A549 (cell line): Measurements from ENCODE around the gene CENPB. TPM values are rescaled to one million over a fixed set of nuclear protein-coding genes. Genes with fewer than 3 reads are reported as not detected.

Source experiments
- ATAC-seq, 2 experiments: fragments of 200-7000 bp in 1 of 2; fragments of >200 bp in 1 of 2; cut with Nextera tagmentation in 1 of 2; cut with Tn5 transposase in 1 of 2; 3 replicates each; pipeline versions ENCODE4 v1.8.0 to v1.9.1; 2018 to 2020; ENCODE audit warnings: mild to moderate bottlenecking in 1 of 2, moderate library complexity in 1 of 2
- CTCF ChIA-PET: fragments of 300-600 bp; sonication (Branson Sonifier 250); formaldehyde crosslinking; extraction: SDS; loops from one replicate; lab custom pipeline; 2021; ENCODE audit warnings: antibody characterized with exemption, inconsistent platforms; lab: Yijun Ruan, JAX
- POLR2A ChIA-PET: fragments of 350-600 bp; formaldehyde crosslinking; extraction: SDS; loops from one replicate; lab custom pipeline; 2021; ENCODE audit warnings: antibody characterized with exemption, inconsistent platforms; lab: Yijun Ruan, JAX
- DNase-seq, 2 experiments: peaks; one replicate each; pipeline versions ENCODE4 v3.0.0 to v3.0.0-alpha.2; 2011 to 2016; ENCODE audit warnings: low read depth in 1 of 2, low spot score in 1 of 2
- FAIRE-seq: peaks from 2 replicates; lab custom pipeline; 2011; peaks lifted over from hg19 to GRCh38; lab: Jason Lieb, UNC
- H3K27ac ChIP-seq, 2 experiments: fragments of >200 bp; sonication (Bioruptor Twin); formaldehyde crosslinking; 3 replicates each; pipeline ENCODE4 v1.5.1; 2016 to 2017
- H3K4me1 ChIP-seq: fragments of >200 bp; sonication (Bioruptor Twin); formaldehyde crosslinking; 3 replicates; pipeline ENCODE4 v1.6.1; 2016
- H3K4me2 ChIP-seq: fragments of >200 bp; sonication (Bioruptor Twin); formaldehyde crosslinking; 3 replicates; pipeline ENCODE4 v1.6.1; 2016
- H3K4me3 ChIP-seq: fragments of >200 bp; sonication (Bioruptor Twin); formaldehyde crosslinking; 3 replicates; pipeline ENCODE4 v1.5.1; 2016
- H3K9me3 ChIP-seq: fragments of >200 bp; sonication (Bioruptor Twin); formaldehyde crosslinking; 3 replicates; pipeline ENCODE4 v1.6.1; 2016
- ATOH8 ChIP-seq: fragments of 250-450 bp; sonication (Bioruptor Pico); IDR thresholded peaks from 2 replicates; pipeline ENCODE4 v1.5.0; 2020; ENCODE audit warnings: low read depth, mild to moderate bottlenecking, moderate library complexity
- BHLHE40 ChIP-seq: IDR thresholded peaks from 2 replicates; pipeline ENCODE4 v1.6.1; 2012; ENCODE audit warnings: low read depth, low read length, inconsistent platforms
- CBX2 ChIP-seq: fragments of 200-600 bp; sonication (generic); IDR thresholded peaks from 2 replicates; pipeline ENCODE4 v1.6.1; 2016; ENCODE audit warnings: low read depth, mild to moderate bottlenecking, borderline replicate concordance
- CBX8 ChIP-seq: fragments of 200-600 bp; sonication (generic); IDR thresholded peaks from 2 replicates; pipeline ENCODE4 v1.6.1; 2016
- CEBPB ChIP-seq, 2 experiments: fragments of >200 bp in 1 of 2; sonication (Bioruptor Twin) in 1 of 2; formaldehyde crosslinking in 1 of 2; IDR thresholded peaks; 2 replicates each; pipeline ENCODE4 v1.6.1; 2012 to 2016
- CHD2 ChIP-seq: fragments of 150-350 bp; IDR thresholded peaks from 2 replicates; pipeline ENCODE4 v1.6.1; 2014; ENCODE audit warnings: low read length; ENCODE audit not compliant: partially characterized antibody
- E2F6 ChIP-seq: IDR thresholded peaks from 2 replicates; pipeline ENCODE4 v1.6.1; 2012; ENCODE audit warnings: low read depth, borderline replicate concordance
- EHMT2 ChIP-seq: fragments of 200-600 bp; sonication (generic); IDR thresholded peaks from 2 replicates; pipeline ENCODE4 v1.6.1; 2016; ENCODE audit warnings: antibody characterized with exemption, low read depth, mild to moderate bottlenecking, moderate library complexity
- ELK1 ChIP-seq: fragments of 150-350 bp; IDR thresholded peaks from 2 replicates; pipeline ENCODE4 v1.6.1; 2014; ENCODE audit warnings: low read depth, mild to moderate bottlenecking, low read length
- EP300 ChIP-seq, 2 experiments: fragments of >200 bp; sonication (Bioruptor Twin); formaldehyde crosslinking; IDR thresholded peaks; 2 replicates in 1 of 2; 3 replicates in 1 of 2; pipeline ENCODE4 v1.6.1; 2016 to 2017
- ESRRA ChIP-seq: fragments of 150-350 bp; IDR thresholded peaks from 2 replicates; pipeline ENCODE4 v1.6.1; 2014; ENCODE audit warnings: mild to moderate bottlenecking, low read length, borderline replicate concordance
- FOSL2 ChIP-seq, 2 experiments: fragments of 450-650 bp in 1 of 2; fragments of >200 bp in 1 of 2; sonication (Bioruptor Twin) in 1 of 2; formaldehyde crosslinking; IDR thresholded peaks; 2 replicates each; pipeline versions ENCODE4 v1.5.0 to v1.6.1; 2016 to 2020; ENCODE audit warnings: mild to moderate bottlenecking in 1 of 2, moderate library complexity in 1 of 2
- FOXS1 ChIP-seq: fragments of 250-450 bp; sonication (Bioruptor Pico); IDR thresholded peaks from 2 replicates; pipeline ENCODE4 v1.5.0; 2020; ENCODE audit warnings: mild to moderate bottlenecking, moderate library complexity
- GATA3 ChIP-seq: IDR thresholded peaks from 2 replicates; pipeline ENCODE4 v1.6.1; 2012; ENCODE audit warnings: borderline replicate concordance
- HMGXB4 ChIP-seq: fragments of 250-450 bp; sonication (Bioruptor Pico); IDR thresholded peaks from 2 replicates; pipeline ENCODE4 v1.5.0; 2021; ENCODE audit warnings: mild to moderate bottlenecking, moderate library complexity, borderline replicate concordance
- HOXA7 ChIP-seq: fragments of 250-450 bp; sonication (Bioruptor Pico); IDR thresholded peaks from 2 replicates; pipeline ENCODE4 v1.5.0; 2020; ENCODE audit warnings: mild to moderate bottlenecking, moderate library complexity
- HOXB13 ChIP-seq: fragments of 250-450 bp; sonication (Bioruptor Pico); IDR thresholded peaks from 2 replicates; pipeline ENCODE4 v1.5.0; 2020; ENCODE audit warnings: low read depth, mild to moderate bottlenecking, moderate library complexity
- HOXB5 ChIP-seq: fragments of 250-450 bp; sonication (Bioruptor Pico); IDR thresholded peaks from 2 replicates; pipeline ENCODE4 v1.5.0; 2020; ENCODE audit warnings: mild to moderate bottlenecking, moderate library complexity
- JUN ChIP-seq, 2 experiments: fragments of >200 bp; sonication (Bioruptor Twin); formaldehyde crosslinking; IDR thresholded peaks; 2 replicates in 1 of 2; 3 replicates in 1 of 2; pipeline ENCODE4 v1.6.1; 2016 to 2017
- MAFK ChIP-seq: fragments of 450-650 bp; IDR thresholded peaks from 2 replicates; pipeline ENCODE4 v1.6.1; 2014; ENCODE audit not compliant: partially characterized antibody
- MYC ChIP-seq: IDR thresholded peaks from 2 replicates; pipeline ENCODE4 v1.6.1; 2012; ENCODE audit warnings: mild to moderate bottlenecking, inconsistent platforms, low read length, improper control_type of control experiment, borderline replicate concordance
- NPAS2 ChIP-seq: fragments of 250-450 bp; sonication (Bioruptor Pico); IDR thresholded peaks from 2 replicates; pipeline ENCODE4 v1.8.0; 2022; ENCODE audit warnings: mild to moderate bottlenecking, moderate library complexity, borderline replicate concordance
- PHF8 ChIP-seq: fragments of 200-600 bp; sonication (generic); IDR thresholded peaks from 2 replicates; pipeline ENCODE4 v1.6.1; 2016; ENCODE audit warnings: low read depth, mild to moderate bottlenecking, antibody characterized with exemption, moderate library complexity, borderline replicate concordance
- POLR2A ChIP-seq: IDR thresholded peaks from 2 replicates; pipeline ENCODE4 v1.6.1; 2012; ENCODE audit warnings: mild to moderate bottlenecking, low read length
- RFX5 ChIP-seq: fragments of 450-650 bp; IDR thresholded peaks from 2 replicates; pipeline ENCODE4 v1.7.1; 2014; ENCODE audit warnings: antibody characterized with exemption, mild to moderate bottlenecking, moderate library complexity
- SREBF2 ChIP-seq: fragments of 450-650 bp; IDR thresholded peaks from 2 replicates; pipeline ENCODE4 v1.6.1; 2014; ENCODE audit warnings: mild to moderate bottlenecking, moderate library complexity
- TP53 ChIP-seq: fragments of 250-450 bp; sonication (Bioruptor Pico); IDR thresholded peaks from 2 replicates; pipeline ENCODE4 v1.5.0; 2021; ENCODE audit warnings: mild to moderate bottlenecking, moderate library complexity
- ZSCAN20 ChIP-seq: fragments of 250-450 bp; sonication (Bioruptor Pico); IDR thresholded peaks from 2 replicates; pipeline ENCODE4 v1.8.0; 2022; ENCODE audit warnings: mild to moderate bottlenecking, moderate library complexity
- WGBS: methylation state at CpG from one replicate; pipeline ENCODE4 v1.1.6; 2017; ENCODE audit errors: missing lambda C conversion rate; 5-methylcytosine and 5-hydroxymethylcytosine counted together
- polyA plus RNA-seq, 4 experiments: library from polyadenylated mRNA; depleted of rRNA in 3 of 4; stranded (reverse); fragments of >200 nt; fragmentation: RNase III in 1 of 4; extraction: RNeasy Plus Mini Kit Qiagen cat#74134 plus additional on column Dnase treatment in 1 of 4; gene quantifications; 2 replicates in 3 of 4; 3 replicates in 1 of 4; pipeline ENCODE4 v1.2.3, GENCODE V29; 2011 to 2017
- TF ChIP-seq, protein P1 (sequence below): fragments of 450-650 bp; IDR thresholded peaks from 2 replicates; pipeline ENCODE4 v1.6.1; 2014; ENCODE audit warnings: antibody characterized with exemption
- TF ChIP-seq, protein P2 (sequence below): fragments of 200-600 bp; sonication (generic); IDR thresholded peaks from 2 replicates; pipeline ENCODE4 v1.6.1; 2016; ENCODE audit warnings: antibody characterized with exemption, mild to moderate bottlenecking, moderate library complexity

Gene CENPB
- polyA plus RNA-seq, 2 of the 4 experiments (the other 2 are of a cell fraction) = 42.6 to 106 TPM

GRCh38 chr20:3803289-3803688 is 16.7 kb upstream of the CENPB start:
- Histone ChIP-seq H3K9me3 (peaks cover 4% of the 10 kb centered on the region), H3K4me3 (no peak overlapping the region), H3K4me2 (no peak overlapping the region), H3K27ac (peak overlapping the region in 1 of 2 experiments; percentile 95; a peak in 3 of 6 replicates), H3K4me1 (peaks cover 86% of the 10 kb centered on the region)
- 87% methylated on average over 14 of the region's 14 CpGs for WGBS
- FAIRE-seq (no peak), ATAC-seq (no peak), DNase-seq (no peak)
- ChIA-PET CTCF (no interaction called here), POLR2A (no interaction called here)
- no peak for TF ChIP-seq PHF8
- TF ChIP-seq ESRRA = no peak
- no peak for TF ChIP-seq CBX2
- TF ChIP-seq CBX8 = no peak
- TF ChIP-seq SREBF2 = no peak
- TF ChIP-seq JUN (IDR thresholded peaks at IDR 0.05) = no peak
- no peak for TF ChIP-seq FOXS1
- TF ChIP-seq HOXA7 (CRISPR knock-in tag) = no peak
- no peak for TF ChIP-seq BHLHE40
- no peak for TF ChIP-seq RFX5
- no peak for TF ChIP-seq FOSL2 (IDR thresholded peaks at IDR 0.05)
- TF ChIP-seq FOSL2 (CRISPR knock-in tag; IDR thresholded peaks at IDR 0.05) = no peak
- TF ChIP-seq HOXB5 (CRISPR knock-in tag) = no peak
- TF ChIP-seq E2F6 = no peak
- TF ChIP-seq CHD2 = no peak
- no peak for TF ChIP-seq EHMT2
- no peak for TF ChIP-seq EP300 (IDR thresholded peaks at IDR 0.05)
- no peak for TF ChIP-seq ELK1
- TF ChIP-seq, protein P1, sequence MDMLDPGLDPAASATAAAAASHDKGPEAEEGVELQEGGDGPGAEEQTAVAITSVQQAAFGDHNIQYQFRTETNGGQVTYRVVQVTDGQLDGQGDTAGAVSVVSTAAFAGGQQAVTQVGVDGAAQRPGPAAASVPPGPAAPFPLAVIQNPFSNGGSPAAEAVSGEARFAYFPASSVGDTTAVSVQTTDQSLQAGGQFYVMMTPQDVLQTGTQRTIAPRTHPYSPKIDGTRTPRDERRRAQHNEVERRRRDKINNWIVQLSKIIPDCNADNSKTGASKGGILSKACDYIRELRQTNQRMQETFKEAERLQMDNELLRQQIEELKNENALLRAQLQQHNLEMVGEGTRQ = no peak
- no peak for TF ChIP-seq POLR2A
- TF ChIP-seq MYC = no peak

- H3K9me3 ChIP-seq = peaks cover 4% of the 10 kb centered on the region
- ChIA-PET CTCF (interaction anchor here (1.2 kb wide), 1 partner anchor 27 kb away, joined by 3 read pairs; no protein-coding TSS in a partner anchor), POLR2A (no interaction called here)
- WGBS = 91% methylated on average over 11 of the region's 11 CpGs
- DNase-seq (no peak), FAIRE-seq (no peak), ATAC-seq (no peak)
- H3K27ac ChIP-seq = peak overlapping the region in 1 of 2 experiments; percentile 95; a peak in 2 of 6 replicates
- no peak overlapping the region for H3K4me2 ChIP-seq
- no peak overlapping the region for H3K4me3 ChIP-seq
- peaks cover 87% of the 10 kb centered on the region for H3K4me1 ChIP-seq
- TF ChIP-seq CEBPB (IDR thresholded peaks at IDR 0.05) (peak in 1 of 2 experiments; percentile 45; a peak in 1 of 4 replicates), MAFK (no peak), GATA3 (no peak), HOXB13 (CRISPR knock-in tag) (no peak), NPAS2 (CRISPR knock-in tag) (no peak), HOXB5 (CRISPR knock-in tag) (no peak), ATOH8 (CRISPR knock-in tag) (0 out of 2 replicates have a peak, but pooled peaks have one; percentile 37), TP53 (CRISPR knock-in tag) (no peak), HMGXB4 (CRISPR knock-in tag) (no peak), ZSCAN20 (no peak)
- TF ChIP-seq, protein P2, sequence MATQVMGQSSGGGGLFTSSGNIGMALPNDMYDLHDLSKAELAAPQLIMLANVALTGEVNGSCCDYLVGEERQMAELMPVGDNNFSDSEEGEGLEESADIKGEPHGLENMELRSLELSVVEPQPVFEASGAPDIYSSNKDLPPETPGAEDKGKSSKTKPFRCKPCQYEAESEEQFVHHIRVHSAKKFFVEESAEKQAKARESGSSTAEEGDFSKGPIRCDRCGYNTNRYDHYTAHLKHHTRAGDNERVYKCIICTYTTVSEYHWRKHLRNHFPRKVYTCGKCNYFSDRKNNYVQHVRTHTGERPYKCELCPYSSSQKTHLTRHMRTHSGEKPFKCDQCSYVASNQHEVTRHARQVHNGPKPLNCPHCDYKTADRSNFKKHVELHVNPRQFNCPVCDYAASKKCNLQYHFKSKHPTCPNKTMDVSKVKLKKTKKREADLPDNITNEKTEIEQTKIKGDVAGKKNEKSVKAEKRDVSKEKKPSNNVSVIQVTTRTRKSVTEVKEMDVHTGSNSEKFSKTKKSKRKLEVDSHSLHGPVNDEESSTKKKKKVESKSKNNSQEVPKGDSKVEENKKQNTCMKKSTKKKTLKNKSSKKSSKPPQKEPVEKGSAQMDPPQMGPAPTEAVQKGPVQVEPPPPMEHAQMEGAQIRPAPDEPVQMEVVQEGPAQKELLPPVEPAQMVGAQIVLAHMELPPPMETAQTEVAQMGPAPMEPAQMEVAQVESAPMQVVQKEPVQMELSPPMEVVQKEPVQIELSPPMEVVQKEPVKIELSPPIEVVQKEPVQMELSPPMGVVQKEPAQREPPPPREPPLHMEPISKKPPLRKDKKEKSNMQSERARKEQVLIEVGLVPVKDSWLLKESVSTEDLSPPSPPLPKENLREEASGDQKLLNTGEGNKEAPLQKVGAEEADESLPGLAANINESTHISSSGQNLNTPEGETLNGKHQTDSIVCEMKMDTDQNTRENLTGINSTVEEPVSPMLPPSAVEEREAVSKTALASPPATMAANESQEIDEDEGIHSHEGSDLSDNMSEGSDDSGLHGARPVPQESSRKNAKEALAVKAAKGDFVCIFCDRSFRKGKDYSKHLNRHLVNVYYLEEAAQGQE = no peak
Measured at GRCh38 chr20:3802524-3803239, 16.1 kb upstream of the CENPB start.
